ENCODE data around the gene GLCCI1. TPM values are rescaled to one million over a fixed set of nuclear protein-coding genes. Genes with fewer than 3 reads are reported as not detected.

Gene GLCCI1
- total RNA-seq, 1 experiment from 2014 or later, result 4.6 TPM

DNA sequence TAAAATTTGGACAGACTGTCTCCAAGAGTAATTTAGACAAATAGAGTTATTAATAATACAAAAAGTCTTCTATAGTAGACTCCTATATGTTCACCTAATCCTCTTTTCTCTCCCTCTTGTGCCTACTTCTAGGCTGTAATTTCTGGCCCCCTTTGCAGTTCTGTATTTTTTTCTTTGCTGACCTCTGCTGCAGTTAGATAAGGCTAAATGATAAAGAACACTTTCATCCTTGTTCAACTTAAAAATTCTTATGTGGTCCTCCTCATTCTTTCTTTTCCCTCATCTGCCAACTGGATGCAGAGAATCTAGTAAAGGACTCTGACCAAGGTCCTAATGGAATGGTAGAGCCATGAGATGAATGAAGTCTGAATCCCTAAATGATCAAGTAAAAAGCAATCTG lies 20.1 kb downstream of the GLCCI1 start:
- Histone ChIP-seq H3K36me3 (ENCODE audit: control insufficient read depth in 1 of 2, insufficient read depth in 2 of 2, low read length in 2 of 2) (no peaks in the 10 kb centered on the region), H3K27ac (ENCODE audit: low read depth, low read length) (no peak overlapping the region), H3K9me2 (ENCODE audit: insufficient read depth) (no peaks in the 10 kb centered on the region), H3K4me3 (replicated peaks in 1 of 2; ENCODE audit: low read depth in 1 of 2, low read length in 2 of 2) (no peak overlapping the region), H2AFZ (ENCODE audit: low read depth, low read length, poor library complexity, severe bottlenecking) (no peak overlapping the region), H3K79me2 (ENCODE audit: insufficient read depth, low read length) (no peaks in the 10 kb centered on the region), H3K9me3 (ENCODE audit: control insufficient read depth in 1 of 2, insufficient read depth in 1 of 2, low read depth in 1 of 2, low read length in 2 of 2) (no peaks in the 10 kb centered on the region), H3K4me1 (ENCODE audit: control insufficient read depth in 1 of 2, insufficient read depth in 2 of 2, low read length in 2 of 2) (0 out of 4 replicates have a peak, but pooled peaks cover 0 to 2% of the 10 kb centered on the region in 2 experiments), H3K9ac (ENCODE audit: low read length) (no peak overlapping the region), H4K20me1 (ENCODE audit: insufficient read depth) (no peaks in the 10 kb centered on the region), H3K27me3 (ENCODE audit: insufficient read depth, low read length) (no peaks in the 10 kb centered on the region), H3K4me2 (ENCODE audit: low read length) (no peak overlapping the region)
- intact Hi-C loops (cut with micrococcal nuclease), result no loop called here
- no TSS peak for BruUV-seq (replicated peaks)
- POLR2A ChIA-PET, result no interaction called here
- ATAC-seq (no peak), DNase-seq (ENCODE audit: low read depth, low spot score) (no peak)
- TF ChIP-seq, protein P1, sequence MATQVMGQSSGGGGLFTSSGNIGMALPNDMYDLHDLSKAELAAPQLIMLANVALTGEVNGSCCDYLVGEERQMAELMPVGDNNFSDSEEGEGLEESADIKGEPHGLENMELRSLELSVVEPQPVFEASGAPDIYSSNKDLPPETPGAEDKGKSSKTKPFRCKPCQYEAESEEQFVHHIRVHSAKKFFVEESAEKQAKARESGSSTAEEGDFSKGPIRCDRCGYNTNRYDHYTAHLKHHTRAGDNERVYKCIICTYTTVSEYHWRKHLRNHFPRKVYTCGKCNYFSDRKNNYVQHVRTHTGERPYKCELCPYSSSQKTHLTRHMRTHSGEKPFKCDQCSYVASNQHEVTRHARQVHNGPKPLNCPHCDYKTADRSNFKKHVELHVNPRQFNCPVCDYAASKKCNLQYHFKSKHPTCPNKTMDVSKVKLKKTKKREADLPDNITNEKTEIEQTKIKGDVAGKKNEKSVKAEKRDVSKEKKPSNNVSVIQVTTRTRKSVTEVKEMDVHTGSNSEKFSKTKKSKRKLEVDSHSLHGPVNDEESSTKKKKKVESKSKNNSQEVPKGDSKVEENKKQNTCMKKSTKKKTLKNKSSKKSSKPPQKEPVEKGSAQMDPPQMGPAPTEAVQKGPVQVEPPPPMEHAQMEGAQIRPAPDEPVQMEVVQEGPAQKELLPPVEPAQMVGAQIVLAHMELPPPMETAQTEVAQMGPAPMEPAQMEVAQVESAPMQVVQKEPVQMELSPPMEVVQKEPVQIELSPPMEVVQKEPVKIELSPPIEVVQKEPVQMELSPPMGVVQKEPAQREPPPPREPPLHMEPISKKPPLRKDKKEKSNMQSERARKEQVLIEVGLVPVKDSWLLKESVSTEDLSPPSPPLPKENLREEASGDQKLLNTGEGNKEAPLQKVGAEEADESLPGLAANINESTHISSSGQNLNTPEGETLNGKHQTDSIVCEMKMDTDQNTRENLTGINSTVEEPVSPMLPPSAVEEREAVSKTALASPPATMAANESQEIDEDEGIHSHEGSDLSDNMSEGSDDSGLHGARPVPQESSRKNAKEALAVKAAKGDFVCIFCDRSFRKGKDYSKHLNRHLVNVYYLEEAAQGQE (IDR thresholded peaks at IDR 0.05; ENCODE audit: low read depth), result no peak
- TF ChIP-seq ZFX (IDR thresholded peaks at IDR 0.05) (no peak), ZBTB33 (IDR thresholded peaks at IDR 0.05; ENCODE audit: extremely low read depth, insufficient replicate concordance, low read length) (no peak), POLR2AphosphoS5 (IDR thresholded peaks at IDR 0.05; ENCODE audit: low read depth, low read length) (no peak), EZH2phosphoT487 (IDR thresholded peaks at IDR 0.05; ENCODE audit: borderline replicate concordance) (no peak), CTCF (IDR thresholded peaks at IDR 0.05 in 2 of 3, conservative IDR thresholded peaks at IDR 0.05 in 1 of 3; ENCODE audit: borderline replicate concordance in 1 of 3, insufficient read depth in 1 of 3, low read depth in 2 of 3, low read length in 2 of 3) (no peak), POLR2A (IDR thresholded peaks at IDR 0.05; ENCODE audit: borderline replicate concordance, extremely low read depth, insufficient read depth, insufficient read length) (no peak), EGR1 (IDR thresholded peaks at IDR 0.05; ENCODE audit: low read depth) (no peak), RAD21 (IDR thresholded peaks at IDR 0.05; ENCODE audit: low read depth) (no peak), CEBPB (IDR thresholded peaks at IDR 0.05; ENCODE audit: low read depth) (no peak), SRF (IDR thresholded peaks at IDR 0.05; ENCODE audit: low read depth) (no peak)
- TF ChIP-seq, protein P2, sequence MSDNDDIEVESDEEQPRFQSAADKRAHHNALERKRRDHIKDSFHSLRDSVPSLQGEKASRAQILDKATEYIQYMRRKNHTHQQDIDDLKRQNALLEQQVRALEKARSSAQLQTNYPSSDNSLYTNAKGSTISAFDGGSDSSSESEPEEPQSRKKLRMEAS (IDR thresholded peaks at IDR 0.05), result no peak
- RAD21 ChIA-PET (ENCODE audit: low non-redundant PET in 1 of 2, low total read pairs in 2 of 2, uncharacterized antibody in 2 of 2, unreplicated experiment in 2 of 2), result no interaction called here
- CTCF ChIA-PET, result no interaction called here

Data from HCT116 (cell line).